ENCODE measurements around the gene TCOF1.

TCOF1 gene

GRCh38 chr5:150406103-150406722 lies 48.7 kb downstream of the TCOF1 start:
- H3K27ac ChIP-seq (ENCODE audit: low read length), result no peak overlapping the region
- H3K9me3 ChIP-seq (ENCODE audit: insufficient read depth, low read length, severe bottlenecking), result no peaks in the 10 kb centered on the region
- H3K79me2 ChIP-seq (ENCODE audit: insufficient read depth, low read length), result no peaks in the 10 kb centered on the region
- H3K9ac ChIP-seq (ENCODE audit: low read depth, low read length), result no peak overlapping the region
- TF ChIP-seq CTCF (IDR thresholded peaks at IDR 0.05; ENCODE audit: borderline replicate concordance, extremely low read depth, low read length, poor library complexity, severe bottlenecking) (no peak), EZH2 (IDR thresholded peaks at IDR 0.05; ENCODE audit: borderline replicate concordance, low read depth, low read length, severe bottlenecking) (no peak)
- H3K27me3 ChIP-seq (ENCODE audit: insufficient read depth, low read length, poor library complexity), result no peaks in the 10 kb centered on the region
- no peak overlapping the region for H3K4me2 ChIP-seq (ENCODE audit: insufficient read depth, low read length)
- no peaks in the 10 kb centered on the region for H3K4me1 ChIP-seq (ENCODE audit: insufficient read depth, low read length)
- peaks cover 9% of the 10 kb centered on the region; the same call in 1 of the 2 replicates for H3K36me3 ChIP-seq (ENCODE audit: insufficient read depth, low read length)
- no peak overlapping the region for H3K4me3 ChIP-seq (ENCODE audit: low read depth in 1 of 2, low read length in 2 of 2)
- H4K20me1 ChIP-seq (ENCODE audit: insufficient read depth, low read length), result peaks cover 2% of the 10 kb centered on the region; the same call in 1 of the 2 replicates
- no peak overlapping the region for H2AFZ ChIP-seq (ENCODE audit: low read depth, low read length)
- DNase-seq (no peak), ATAC-seq (ENCODE audit: insufficient read depth, low read depth) (no peak)

DNA sequence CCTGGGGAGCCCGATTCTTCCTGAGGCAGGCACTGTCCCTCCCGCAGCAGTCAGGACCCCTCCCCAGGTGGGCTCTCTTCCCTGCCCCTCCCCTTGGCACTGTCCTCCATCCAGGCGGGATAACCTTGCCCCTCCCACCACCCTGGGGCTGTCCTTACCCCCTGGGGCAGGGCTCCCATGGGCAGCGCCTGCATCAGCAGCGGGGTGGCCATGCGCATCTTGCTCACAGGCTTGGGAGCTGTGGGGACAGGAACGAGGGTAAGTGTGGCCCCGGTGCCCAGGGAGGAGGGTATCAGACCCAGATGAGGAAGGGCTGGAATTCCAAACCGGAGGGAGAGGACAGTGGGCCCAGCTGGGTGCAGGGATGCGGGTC lies 49.2 kb downstream of the TCOF1 start:
- Histone ChIP-seq H3K79me2 (ENCODE audit: insufficient read depth, low read length) (no peaks in the 10 kb centered on the region), H3K36me3 (ENCODE audit: insufficient read depth, low read length) (peaks cover 8% of the 10 kb centered on the region; the same call in 1 of the 2 replicates), H3K27ac (ENCODE audit: low read length) (no peak overlapping the region), H3K4me1 (ENCODE audit: insufficient read depth, low read length) (no peaks in the 10 kb centered on the region), H3K9ac (ENCODE audit: low read depth, low read length) (no peak overlapping the region), H3K4me2 (ENCODE audit: insufficient read depth, low read length) (no peak overlapping the region), H3K27me3 (ENCODE audit: insufficient read depth, low read length, poor library complexity) (no peaks in the 10 kb centered on the region), H3K4me3 (ENCODE audit: low read depth in 1 of 2, low read length in 2 of 2) (no peak overlapping the region), H3K9me3 (ENCODE audit: insufficient read depth, low read length, severe bottlenecking) (no peaks in the 10 kb centered on the region), H4K20me1 (ENCODE audit: insufficient read depth, low read length) (peaks cover 2% of the 10 kb centered on the region; the same call in 1 of the 2 replicates), H2AFZ (ENCODE audit: low read depth, low read length) (no peak overlapping the region)
- ATAC-seq (ENCODE audit: insufficient read depth, low read depth) (no peak), DNase-seq (no peak)
- TF ChIP-seq EZH2 (IDR thresholded peaks at IDR 0.05; ENCODE audit: borderline replicate concordance, low read depth, low read length, severe bottlenecking), result no peak
- TF ChIP-seq CTCF (IDR thresholded peaks at IDR 0.05; ENCODE audit: borderline replicate concordance, extremely low read depth, low read length, poor library complexity, severe bottlenecking), result no peak

DNA sequence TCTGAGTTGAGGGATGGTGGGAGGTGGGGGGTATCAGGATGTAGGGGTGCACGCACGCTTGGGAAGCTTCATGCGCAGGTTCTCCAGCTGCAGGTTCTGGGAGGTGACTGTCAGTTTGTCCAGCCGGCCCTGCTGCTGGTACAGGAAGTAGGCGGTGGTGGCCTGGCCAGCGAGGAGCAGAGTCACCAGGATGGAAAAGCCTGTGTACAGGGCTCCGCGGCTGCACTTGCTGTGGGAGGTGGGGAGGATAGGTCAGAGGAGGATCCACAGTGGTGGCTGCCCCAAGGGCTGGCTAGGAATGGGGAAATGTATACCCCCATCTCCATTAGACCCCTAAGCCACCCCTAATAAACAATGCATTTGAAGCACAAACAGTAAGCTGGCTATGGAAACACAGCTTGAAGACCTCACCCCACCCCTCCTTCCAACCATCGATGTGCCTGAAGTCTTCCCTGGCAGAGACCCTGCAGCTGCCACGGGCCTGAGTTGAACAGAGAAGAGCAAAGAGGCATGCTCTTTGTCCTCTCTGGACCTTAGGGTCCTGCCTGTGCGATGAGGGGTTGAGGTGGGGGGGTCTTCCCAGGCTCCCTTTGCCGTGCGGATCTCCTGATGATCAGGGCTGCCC lies 49.7 kb downstream of the TCOF1 start:
- Histone ChIP-seq H3K9me3 (ENCODE audit: insufficient read depth, low read length, severe bottlenecking) (no peaks in the 10 kb centered on the region), H3K4me1 (ENCODE audit: insufficient read depth, low read length) (no peaks in the 10 kb centered on the region), H3K4me2 (ENCODE audit: insufficient read depth, low read length) (no peak overlapping the region), H3K9ac (ENCODE audit: low read depth, low read length) (no peak overlapping the region), H2AFZ (ENCODE audit: low read depth, low read length) (no peak overlapping the region), H3K4me3 (ENCODE audit: low read depth in 1 of 2, low read length in 2 of 2) (no peak overlapping the region), H4K20me1 (ENCODE audit: insufficient read depth, low read length) (peaks cover 2% of the 10 kb centered on the region; the same call in 1 of the 2 replicates), H3K79me2 (ENCODE audit: insufficient read depth, low read length) (no peaks in the 10 kb centered on the region), H3K27ac (ENCODE audit: low read length) (no peak overlapping the region), H3K36me3 (ENCODE audit: insufficient read depth, low read length) (peaks cover 8% of the 10 kb centered on the region; the same call in 1 of the 2 replicates), H3K27me3 (ENCODE audit: insufficient read depth, low read length, poor library complexity) (no peaks in the 10 kb centered on the region)
- TF ChIP-seq EZH2 (IDR thresholded peaks at IDR 0.05; ENCODE audit: borderline replicate concordance, low read depth, low read length, severe bottlenecking) (no peak), CTCF (IDR thresholded peaks at IDR 0.05; ENCODE audit: borderline replicate concordance, extremely low read depth, low read length, poor library complexity, severe bottlenecking) (no peak)
- DNase-seq (no peak), ATAC-seq (ENCODE audit: insufficient read depth, low read depth) (no peak)

All from DND-41 (cell line).